Measurements from ENCODE around the gene DYNC1I2. TPM values are rescaled to one million over a fixed set of nuclear protein-coding genes. Genes with fewer than 3 reads are reported as not detected.
"Not testable (repeated sequence)": the region's sequence is repeated elsewhere in the genome, so short reads cannot be mapped to it uniquely, and the experiment has no call there.

DYNC1I2 gene
- total RNA-seq, 1 donor from 2014 or later: 121 TPM

DNA sequence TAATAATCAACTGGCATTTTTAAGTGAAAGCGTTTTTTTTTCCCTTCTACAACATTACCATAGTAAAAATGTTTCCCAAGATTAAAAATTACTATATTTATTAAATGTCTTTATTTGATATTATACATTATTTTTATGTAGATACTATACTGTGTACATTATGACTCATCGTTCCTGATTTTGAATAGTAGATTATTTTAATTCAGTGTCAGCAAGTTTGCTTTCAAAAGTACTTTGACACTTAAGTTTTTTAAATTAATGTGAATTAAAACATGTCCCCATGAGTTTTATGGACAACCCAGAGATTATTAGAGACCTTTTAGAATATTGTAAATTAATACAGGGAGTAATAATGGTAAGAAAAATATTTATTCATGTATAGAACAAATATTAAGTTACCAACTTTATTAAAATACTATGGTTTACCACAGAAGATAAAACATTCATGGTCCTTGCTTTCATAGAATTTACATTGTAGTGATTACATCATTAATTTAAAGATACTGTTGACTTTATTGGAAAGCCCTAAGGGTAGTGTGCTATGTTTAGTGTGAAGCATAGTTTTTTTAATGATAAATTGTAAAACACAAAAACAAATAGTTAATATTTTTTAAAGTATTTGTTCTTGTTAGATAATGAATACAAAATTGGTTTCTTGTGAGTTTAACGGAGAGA, 21.9 kb downstream of the DYNC1I2 start:
- DNase-seq (ENCODE audit: low spot score) (no peak), ATAC-seq (no peak)
- intact Hi-C loops (cut with DNase I): no loop called here

DNA sequence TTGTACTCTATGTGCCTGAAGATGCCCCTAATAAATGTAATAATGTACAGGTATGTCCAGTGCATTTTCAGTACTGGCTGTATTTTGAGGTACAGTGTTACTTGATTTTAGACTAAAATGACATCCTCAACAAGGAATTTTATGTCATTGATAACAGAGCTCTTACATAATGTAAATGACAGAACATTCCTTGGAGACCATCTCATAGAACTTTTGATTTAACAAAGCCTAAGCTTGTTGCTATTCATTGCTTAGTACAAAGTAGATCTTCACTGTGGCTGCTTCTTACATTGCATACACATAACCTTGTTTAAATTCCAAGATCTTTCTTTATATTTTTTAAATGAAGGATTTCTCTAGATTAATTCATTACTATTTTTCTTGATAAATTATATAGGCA, 24.1 kb downstream of the DYNC1I2 start:
- intact Hi-C loops (cut with DNase I): no loop called here
- no peak for DNase-seq (ENCODE audit: low spot score)
- ATAC-seq: no peak

GRCh38 chr2:171712051-171712450, 24.8 kb downstream of the DYNC1I2 start:
- intact Hi-C loops (cut with DNase I): no loop called here
- ATAC-seq: no peak
- DNase-seq (ENCODE audit: low spot score): no peak

GRCh38 chr2:171718720-171719119, 31.5 kb downstream of the DYNC1I2 start:
- no peak for ATAC-seq
- intact Hi-C loops (cut with DNase I): no loop called here
- DNase-seq (ENCODE audit: low spot score): no peak

DNA sequence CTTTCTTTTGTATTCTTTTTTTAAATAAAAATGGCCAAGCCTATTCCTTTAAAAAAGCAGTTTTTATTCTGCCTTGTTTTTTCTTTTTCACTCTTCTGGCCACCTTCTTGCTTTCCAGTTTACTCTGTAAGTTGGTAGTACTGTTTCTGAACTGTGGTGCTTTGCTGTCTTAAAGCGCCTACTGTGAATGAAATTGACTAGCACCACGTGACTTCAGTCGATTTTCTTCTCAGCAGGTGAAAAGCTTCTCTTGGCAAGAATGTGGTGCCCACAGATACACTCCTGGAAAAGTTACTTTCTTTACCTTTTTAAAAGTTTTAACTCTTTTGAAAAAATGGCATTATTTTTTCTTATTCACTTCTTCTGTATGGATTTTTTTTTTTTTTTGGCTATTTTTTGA, 32.4 kb downstream of the DYNC1I2 start:
- no peak for ATAC-seq
- intact Hi-C loops (cut with DNase I): no loop called here
- DNase-seq (ENCODE audit: low spot score): no peak

GRCh38 chr2:171723716-171724683, 36.7 kb downstream of the DYNC1I2 start:
- intact Hi-C loops (cut with DNase I): no loop called here
- no peak for DNase-seq (ENCODE audit: low spot score)
- no peak for ATAC-seq

DNA sequence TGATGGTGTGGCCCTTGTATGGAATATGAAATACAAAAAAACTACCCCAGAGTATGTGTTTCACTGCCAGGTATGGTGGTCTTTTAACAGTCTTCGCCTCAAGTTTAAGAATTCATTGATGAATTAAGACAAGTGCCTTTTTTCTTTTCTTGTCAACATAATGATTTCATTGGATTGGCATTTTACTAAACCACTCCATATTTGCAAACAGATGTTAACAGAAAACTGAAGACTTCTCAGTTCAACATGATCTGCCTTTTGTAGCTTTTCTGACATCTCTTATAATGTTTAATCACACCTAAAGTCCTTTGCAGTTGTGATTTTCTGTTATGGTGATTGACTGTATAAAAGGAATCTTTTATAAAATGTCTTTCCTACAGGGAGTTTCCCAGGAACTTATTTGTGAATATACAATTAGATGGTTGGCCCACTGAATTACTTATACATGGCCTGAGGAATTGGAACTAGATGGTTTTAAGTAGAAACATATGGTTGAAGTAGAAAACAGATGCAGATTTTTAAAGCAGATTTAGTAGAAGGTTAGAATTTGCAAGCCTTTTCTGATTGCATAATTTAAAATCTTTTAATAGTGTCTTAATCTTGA, 39.7 kb downstream of the DYNC1I2 start:
- no peak for ATAC-seq

GRCh38 chr2:171728989-171729951, 42.0 kb downstream of the DYNC1I2 start:
- ATAC-seq (no peak), DNase-seq (ENCODE audit: low spot score) (no peak)
- intact Hi-C loops (cut with DNase I): no loop called here

More for the DNA sequence above, 39.7 kb downstream of the DYNC1I2 start:
- intact Hi-C loops (cut with DNase I): no loop called here
- no peak for DNase-seq (ENCODE audit: low spot score)

- no peak for DNase-seq (ENCODE audit: low spot score)
- intact Hi-C loops (cut with DNase I): no loop called here
- ATAC-seq: no peak
These were observed 42.7 kb downstream of the DYNC1I2 start for GRCh38 chr2:171729952-171730317.

DNA sequence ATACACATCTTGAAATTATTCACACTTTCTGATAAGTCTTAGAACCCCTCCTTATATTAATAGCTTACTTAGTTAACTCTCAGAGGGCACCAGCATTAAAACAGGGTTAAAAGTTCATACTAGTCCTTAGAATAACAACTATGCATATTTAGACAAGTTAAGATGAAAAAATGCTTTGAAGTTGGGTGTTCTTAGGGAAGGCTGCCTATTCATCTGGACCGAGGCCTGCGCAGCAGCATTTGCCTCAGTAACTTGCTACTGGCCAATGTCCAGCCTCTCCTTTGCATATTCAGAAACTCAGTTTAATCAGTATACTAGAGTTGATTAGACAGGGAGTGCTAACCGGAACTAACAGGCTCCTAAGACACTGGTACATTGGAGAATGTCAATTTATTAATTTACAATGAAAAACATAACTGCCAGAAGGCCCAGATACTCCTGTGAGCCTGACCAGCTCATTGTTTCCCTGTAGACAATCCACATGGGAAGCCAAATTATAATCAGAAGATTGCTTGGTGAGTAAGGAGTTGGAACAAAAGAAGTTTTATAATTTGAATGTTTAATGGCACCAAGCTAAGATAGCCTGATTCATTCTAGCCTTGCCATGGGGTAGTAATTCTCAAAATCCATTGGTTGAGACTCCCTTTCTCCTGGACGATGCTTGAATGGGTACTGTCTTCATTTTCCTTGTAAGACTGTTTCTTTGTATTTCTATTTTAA, 48.9 kb downstream of the DYNC1I2 start:
- intact Hi-C loops (cut with DNase I): no loop called here
- DNase-seq (ENCODE audit: low spot score) (no peak), ATAC-seq (no peak)

GRCh38 chr2:171741189-171741588, 53.9 kb downstream of the DYNC1I2 start:
- intact Hi-C loops (cut with DNase I): no loop called here
- no peak for ATAC-seq
- DNase-seq (ENCODE audit: low spot score): no peak

GRCh38 chr2:171742760-171743159, 55.5 kb downstream of the DYNC1I2 start:
- intact Hi-C loops (cut with DNase I): no loop called here
- ATAC-seq (no peak), DNase-seq (ENCODE audit: low spot score) (no peak)

GRCh38 chr2:171745141-171745540, 57.9 kb downstream of the DYNC1I2 start:
- no peak for DNase-seq (ENCODE audit: low spot score)
- no peak for ATAC-seq
- intact Hi-C loops (cut with DNase I): no loop called here

GRCh38 chr2:171745806-171746205, 58.5 kb downstream of the DYNC1I2 start:
- ATAC-seq: no peak
- intact Hi-C loops (cut with DNase I): no loop called here
- no peak for DNase-seq (ENCODE audit: low spot score)

GRCh38 chr2:171747371-171747770, 60.1 kb downstream of the DYNC1I2 start:
- DNase-seq (ENCODE audit: low spot score) (no peak), ATAC-seq (no peak)
- intact Hi-C loops (cut with DNase I): no loop called here

- no peak for ATAC-seq
These were observed 67.1 kb downstream of the DYNC1I2 start for GRCh38 chr2:171754254-171754939.

GRCh38 chr2:171758762-171759161, 71.5 kb downstream of the DYNC1I2 start:
- ATAC-seq; intact Hi-C loops (cut with DNase I); DNase-seq (ENCODE audit: low spot score): not testable (repeated sequence)

More at GRCh38 chr2:171754254-171754939, 67.1 kb downstream of the DYNC1I2 start:
- no peak for DNase-seq (ENCODE audit: low spot score)
- intact Hi-C loops (cut with DNase I): no loop called here

- ATAC-seq; DNase-seq (ENCODE audit: low spot score); intact Hi-C loops (cut with DNase I): not testable (repeated sequence)
These were observed 73.9 kb downstream of the DYNC1I2 start for GRCh38 chr2:171761176-171761575.

Data from sciatic nerve (tissue), 2 donors.